ENCODE measurements around the gene HSPA1A.
"Not testable (repeated sequence)": the region's sequence is repeated elsewhere in the genome, so short reads cannot be mapped to it uniquely, and the experiment has no call there.

The HSPA1A gene

DNA sequence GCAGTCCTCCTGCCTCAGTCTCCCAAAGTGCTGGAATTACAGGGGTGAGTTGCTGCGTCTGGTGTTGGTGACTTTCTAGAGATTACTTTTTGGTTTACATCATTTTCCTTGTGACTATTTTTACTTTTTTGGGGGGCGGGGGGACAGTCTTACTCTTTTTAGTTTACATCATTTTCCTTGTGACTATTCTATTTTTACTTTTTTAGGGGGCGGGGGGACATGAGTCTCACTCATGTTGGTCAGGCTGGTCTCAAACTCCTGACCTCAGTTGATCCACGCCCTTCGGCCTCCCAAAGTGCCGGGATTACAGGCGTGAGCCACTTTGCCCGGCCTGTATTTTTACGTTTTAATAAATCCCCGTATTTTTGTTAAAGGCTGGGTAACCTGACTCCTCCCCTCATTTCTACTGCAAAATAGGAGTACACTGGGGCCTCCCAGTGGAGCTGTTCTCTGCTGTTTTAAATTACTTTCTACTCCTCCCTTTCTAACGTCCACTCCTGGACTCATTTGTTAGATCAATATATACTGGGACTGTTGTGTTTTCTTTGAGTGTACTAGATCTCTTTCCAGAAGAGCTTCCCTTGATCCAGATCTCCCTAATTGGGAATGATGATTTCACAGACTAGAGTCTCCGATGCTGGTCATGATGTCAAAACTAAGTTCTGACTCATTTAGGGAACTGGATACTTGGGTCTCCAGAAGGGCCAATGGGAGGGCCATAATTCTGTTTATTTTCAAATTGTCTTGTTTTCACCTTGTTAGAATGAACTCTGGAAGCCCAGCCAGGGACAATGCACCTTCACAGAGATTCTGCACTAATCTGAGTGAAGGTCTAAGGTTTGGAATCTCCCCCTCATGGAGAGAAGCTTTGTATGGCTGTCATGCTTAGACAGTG lies 21.4 kb downstream of the HSPA1A start:
- DNase-seq (ENCODE audit: low read depth): no peak

DNA sequence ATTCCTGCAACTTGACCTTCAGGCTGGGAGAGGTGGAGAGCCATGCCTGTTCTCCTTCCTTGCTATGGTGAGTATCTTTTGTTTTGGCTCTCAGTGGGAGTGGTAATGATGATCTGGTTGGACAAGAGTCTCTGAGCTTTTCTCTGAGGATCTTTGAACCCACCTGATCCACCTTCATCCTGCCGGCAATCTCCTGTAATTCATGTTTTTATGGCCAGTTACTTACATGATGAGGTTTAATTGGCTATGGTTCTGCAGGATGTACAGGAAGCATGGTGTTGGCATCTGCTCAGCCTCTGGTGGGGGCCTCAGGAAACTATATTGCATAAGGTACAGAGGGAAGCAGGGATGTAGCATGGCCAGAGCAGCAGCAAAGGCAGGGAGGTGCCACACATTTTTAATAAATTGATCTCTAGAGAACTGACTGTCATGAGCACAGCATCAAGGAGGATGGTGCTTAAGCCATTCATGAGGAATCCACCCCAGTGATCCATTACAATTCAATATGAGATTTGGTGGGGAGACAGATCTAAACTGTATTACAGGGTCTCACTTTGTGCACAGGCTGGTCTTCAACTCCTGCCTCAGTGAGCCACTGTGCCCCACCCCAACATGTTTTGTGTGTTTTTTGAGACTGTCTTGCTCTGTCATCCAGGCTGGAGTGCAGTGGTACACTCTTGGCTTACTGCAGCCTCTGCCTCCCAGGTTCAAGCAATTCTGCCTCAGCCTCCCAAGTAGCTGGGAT lies 22.2 kb downstream of the HSPA1A start:
- DNase-seq (ENCODE audit: low read depth): no peak

GRCh38 chr6:31838114-31838553 lies 22.8 kb downstream of the HSPA1A start:
- DNase-seq (ENCODE audit: low read depth): not testable (repeated sequence)

- no peak for DNase-seq (ENCODE audit: low read depth)
Measured at GRCh38 chr6:31838968-31839367, 23.6 kb downstream of the HSPA1A start.

DNA sequence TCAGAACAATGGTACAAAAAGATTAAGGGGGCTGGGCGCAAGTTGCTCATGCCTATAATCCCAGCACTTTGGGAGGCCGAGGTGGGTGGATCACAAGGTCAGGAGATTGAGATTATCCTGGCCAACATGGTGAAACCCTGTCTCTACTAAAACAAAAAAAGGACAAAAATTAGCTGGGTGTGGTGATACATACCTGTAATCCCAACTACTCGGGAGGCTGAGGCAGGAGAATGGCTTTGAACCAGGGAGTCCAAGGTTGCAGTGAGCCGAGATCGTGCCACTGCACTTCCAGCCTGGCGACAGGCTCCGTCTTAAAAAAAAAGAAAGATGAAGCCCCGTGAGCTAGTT lies 24.4 kb downstream of the HSPA1A start:
- not testable (repeated sequence) for DNase-seq (ENCODE audit: low read depth)

DNA sequence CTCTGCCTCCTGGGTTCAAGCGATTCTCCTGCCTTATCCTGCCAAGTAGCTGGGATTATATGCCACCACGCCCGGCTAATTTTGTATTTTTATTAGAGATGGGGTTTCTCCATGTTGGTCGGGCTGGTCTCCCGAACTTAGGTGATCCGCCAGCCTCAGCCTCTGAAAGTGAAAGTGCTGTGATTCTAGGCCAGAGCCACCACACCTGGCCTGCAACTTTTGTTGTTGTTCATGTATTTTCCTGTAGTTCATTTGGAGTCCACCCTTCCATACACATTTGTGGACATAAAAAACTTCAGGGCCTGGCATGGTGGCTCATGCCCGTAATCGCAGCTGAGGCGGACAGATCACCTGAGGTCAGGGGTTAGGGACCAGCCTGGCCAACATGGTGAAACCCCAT lies 26.7 kb downstream of the HSPA1A start:
- DNase-seq (ENCODE audit: low read depth): no peak

DNA sequence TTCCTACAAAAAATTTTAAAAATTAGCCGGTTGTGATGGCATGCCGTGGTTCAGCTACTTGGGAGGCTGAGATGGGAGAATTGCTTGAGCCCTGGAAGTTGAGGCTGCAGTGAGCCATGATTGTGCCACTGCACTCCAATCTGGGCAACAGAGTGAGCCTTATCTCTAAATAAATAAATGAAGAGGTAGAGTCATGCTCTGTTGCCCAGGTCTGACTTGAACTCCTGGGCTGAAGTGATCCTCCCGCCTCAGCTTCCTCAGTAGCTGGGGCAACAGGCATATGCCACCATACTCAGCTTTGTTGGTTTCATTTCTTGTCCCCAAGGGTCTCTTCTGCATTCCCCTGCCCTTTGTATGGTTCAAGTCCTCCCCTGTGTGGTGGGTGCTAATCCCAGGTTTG lies 29.2 kb downstream of the HSPA1A start:
- DNase-seq (ENCODE audit: low read depth): no peak

DNA sequence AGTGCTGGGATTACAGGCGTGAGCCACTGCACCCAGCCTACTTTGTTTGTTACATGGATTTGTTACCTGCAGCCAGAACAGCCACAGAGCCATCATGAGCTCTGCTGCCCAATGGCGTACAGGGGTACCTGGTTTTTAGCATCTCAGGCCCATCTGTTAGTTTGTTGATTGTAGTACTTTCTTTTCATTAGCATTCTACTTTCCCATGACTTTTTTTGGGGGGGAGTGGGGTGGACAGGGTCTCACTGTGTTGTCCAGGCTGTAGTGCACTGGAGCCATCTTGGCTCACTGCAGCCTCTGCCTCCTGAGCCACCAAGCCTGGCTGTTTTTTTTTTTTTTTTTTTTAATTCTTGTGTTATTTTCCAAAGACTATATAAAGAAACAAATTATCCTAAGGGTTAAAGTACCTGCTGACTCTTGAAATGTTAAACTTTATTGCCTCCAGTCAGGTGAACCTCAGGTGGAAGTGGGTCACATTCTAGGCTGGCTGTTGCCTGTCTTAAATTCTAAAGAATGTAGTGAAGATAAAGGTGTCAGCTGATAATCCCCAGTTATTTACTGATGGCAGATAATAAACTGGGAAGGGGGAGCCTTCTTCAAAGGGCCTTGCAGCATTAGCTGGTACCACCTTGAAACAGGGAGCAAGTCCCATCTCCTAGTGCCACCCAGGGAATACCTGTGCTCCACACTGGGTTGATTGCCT lies 32.1 kb downstream of the HSPA1A start:
- no peak for DNase-seq (ENCODE audit: low read depth)

DNA sequence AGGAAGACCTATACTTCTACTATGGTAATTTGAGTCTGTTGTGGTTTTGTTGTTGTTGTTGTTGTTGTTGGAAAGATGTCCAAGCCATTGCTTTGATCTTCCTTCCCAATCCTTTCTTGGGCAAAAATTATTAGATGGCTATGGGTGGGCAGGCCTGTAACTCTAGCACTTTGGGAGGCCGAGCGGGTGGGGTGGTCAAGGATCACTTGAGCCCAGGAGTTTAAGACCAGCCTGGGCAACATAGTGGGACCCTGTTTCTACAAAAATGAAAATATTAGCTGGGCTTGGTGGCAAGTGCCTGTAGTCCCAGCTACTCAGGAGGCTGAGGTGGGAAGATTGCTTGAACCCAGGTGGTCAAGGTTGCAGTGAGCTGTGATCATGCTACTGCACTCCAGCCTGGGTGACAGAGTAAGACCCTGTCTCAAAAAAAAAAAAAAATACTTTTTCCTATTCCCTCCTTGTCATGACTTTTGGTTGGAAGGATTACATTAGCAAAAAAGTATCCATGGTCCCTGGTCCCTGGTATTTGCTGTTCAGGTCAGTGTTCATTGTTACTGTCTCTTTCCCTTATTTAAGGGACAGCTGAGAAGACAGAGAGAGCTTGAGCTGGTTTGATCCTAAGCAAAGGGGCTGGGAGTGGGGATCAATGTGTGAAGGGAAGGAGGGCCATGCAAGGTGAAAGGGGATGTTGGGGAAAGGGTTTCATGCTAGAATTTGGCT lies 35.6 kb downstream of the HSPA1A start:
- no peak for DNase-seq (ENCODE audit: low read depth)

GRCh38 chr6:31851485-31851832 lies 36.1 kb downstream of the HSPA1A start:
- no peak for DNase-seq (ENCODE audit: low read depth)

- not testable (repeated sequence) for DNase-seq (ENCODE audit: low read depth)
Measured at GRCh38 chr6:31851980-31852718, 36.8 kb downstream of the HSPA1A start.

DNA sequence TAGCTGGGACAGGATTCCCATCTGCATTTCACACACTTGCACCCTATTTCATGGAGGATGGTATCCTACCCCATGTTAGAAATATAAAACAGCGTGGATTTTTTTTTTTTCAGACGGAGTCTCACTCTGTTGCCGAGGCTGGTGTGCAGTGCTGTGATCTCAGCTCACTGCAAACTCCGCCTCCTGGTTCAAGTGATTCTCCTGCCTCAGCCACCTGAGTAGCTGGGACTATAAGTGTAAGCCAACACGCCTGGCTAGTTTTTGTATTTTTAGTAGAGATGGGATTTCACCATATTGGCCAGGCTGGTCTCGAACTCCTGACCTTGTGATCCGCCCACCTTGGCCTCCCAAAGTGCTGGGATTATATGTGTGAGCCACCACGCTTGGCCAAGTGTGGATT lies 42.4 kb downstream of the HSPA1A start:
- DNase-seq (ENCODE audit: low read depth): not testable (repeated sequence)

DNA sequence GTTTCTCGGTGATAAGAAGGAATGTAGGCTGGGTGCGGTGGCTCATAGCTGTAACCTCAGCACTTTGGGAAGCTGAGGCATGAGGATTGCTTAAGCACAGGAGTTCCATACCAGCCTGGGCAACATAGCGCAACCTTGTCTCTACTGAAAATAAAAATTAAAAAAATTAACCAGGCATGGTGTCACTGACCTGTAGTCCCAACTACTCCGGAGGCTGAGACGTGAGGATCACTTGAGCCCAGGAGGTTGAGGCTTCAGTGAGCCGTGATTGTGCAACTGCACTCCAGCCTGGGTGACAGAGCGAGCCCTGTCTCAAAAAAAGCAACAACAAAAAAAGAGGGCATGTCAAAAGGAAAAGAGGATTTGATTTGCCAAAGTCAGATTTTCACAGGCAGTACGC lies 43.4 kb downstream of the HSPA1A start:
- no peak for DNase-seq (ENCODE audit: low read depth)

DNA sequence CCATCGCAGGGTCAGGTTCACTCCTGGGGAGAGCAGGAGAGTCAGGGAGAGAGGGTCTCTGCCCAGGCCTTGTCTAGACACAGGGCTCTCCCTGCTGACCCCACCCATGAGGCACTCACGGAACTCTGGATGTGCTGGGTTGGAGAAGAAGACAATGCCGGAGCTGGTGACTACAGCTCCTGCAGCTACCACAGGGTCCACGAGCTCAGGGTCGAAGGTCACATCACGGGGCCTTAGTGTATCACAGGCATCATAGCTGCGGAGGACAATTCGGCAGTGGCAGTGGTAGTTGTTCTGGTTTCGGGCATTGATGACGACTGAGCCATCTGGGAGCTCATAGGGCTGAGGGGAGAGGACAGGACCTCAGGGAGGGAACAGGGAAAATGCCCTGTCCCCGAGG lies 44.6 kb downstream of the HSPA1A start:
- no peak for DNase-seq (ENCODE audit: low read depth)

DNA sequence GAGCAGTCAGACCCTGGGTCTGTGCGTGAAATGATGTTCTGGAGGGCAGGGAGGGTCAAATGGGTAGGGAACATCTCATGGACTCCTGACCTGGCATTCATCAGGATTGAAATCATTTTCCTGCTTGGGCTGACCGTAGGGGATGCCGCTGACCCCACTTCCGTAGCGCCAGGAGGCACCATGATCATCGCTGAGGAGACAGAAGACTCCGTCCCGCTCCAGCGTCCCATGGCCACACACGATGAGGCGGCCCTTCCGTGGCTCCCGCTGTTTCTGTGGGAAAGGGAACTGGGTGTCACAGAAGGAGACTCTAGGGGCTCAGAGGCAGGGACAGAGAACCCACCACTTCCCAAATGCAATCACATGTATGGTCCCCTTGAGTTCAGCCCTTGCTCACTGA lies 45.0 kb downstream of the HSPA1A start:
- DNase-seq (ENCODE audit: low read depth): no peak

DNA sequence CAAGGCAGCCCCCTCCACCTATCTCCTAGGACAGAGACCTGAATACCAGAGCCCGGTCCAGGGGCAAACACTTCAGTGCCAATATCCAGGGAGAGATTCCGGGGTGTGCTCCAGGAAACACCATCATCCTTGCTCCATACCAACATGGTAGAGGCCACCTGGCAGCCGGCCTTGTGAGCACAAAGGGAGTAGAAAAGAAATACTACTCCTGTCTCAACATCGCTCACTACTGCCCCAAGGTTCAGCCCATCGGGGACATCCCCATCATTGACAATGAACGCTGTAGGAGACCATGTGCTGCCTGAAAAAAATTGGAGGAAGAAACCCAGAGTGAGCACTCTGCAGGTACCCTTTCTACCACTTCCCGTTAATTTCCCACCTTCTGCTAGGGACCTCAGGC lies 45.8 kb downstream of the HSPA1A start:
- no peak for DNase-seq (ENCODE audit: low read depth)

DNA sequence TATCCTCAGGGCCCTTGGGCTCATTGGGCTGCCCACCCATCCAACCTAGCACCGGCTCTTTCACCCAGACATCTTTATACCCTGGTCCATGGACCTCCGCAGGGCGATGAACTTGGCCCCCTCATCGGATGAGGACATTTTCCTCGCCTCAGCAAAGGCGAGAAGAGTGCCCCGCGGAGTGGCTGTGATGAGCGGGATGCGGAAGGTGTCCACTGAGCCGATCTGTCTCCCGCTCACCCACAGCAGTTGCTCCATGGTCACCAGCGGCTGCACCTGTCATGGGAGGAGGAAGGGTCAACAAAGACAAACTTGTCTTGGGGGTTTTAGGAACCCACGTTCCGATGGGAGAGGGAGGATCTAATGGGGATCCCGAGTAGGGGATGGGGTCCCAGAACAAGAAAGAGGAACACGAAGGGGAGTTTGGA lies 46.6 kb downstream of the HSPA1A start:
- DNase-seq (ENCODE audit: low read depth): no peak

GRCh38 chr6:31862344-31863235 lies 47.2 kb downstream of the HSPA1A start, which contains the start of gene NEU1:
Gene NEU1 (minus strand): TSS chr6:31862821. CDS start chr6:31862776, 45 bp downstream.
- peak; percentile 97 for DNase-seq (ENCODE audit: low read depth)

DNA sequence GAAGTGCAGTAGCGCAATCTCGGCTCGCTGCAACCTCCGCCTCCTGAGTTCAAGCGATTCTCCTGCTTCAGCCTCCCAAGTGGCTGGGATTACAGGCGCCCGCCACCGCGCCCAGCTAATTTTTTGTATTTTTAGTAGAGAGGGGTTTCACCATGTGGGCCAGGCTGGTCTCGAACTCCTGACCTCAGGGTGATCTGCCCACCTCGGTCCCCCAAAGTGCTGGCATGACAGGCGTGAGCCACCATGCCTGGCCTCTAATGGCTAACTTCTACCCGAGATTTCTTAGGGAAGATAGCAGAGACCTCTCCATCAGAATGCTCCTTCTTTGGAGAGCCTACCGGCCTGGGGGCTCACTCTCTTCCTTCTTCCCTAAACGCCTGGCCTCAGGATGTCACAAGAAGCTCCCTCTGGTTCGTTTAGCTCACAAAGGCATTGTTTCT lies 48.8 kb downstream of the HSPA1A start:
- DNase-seq (ENCODE audit: low read depth): not testable (repeated sequence)

DNA sequence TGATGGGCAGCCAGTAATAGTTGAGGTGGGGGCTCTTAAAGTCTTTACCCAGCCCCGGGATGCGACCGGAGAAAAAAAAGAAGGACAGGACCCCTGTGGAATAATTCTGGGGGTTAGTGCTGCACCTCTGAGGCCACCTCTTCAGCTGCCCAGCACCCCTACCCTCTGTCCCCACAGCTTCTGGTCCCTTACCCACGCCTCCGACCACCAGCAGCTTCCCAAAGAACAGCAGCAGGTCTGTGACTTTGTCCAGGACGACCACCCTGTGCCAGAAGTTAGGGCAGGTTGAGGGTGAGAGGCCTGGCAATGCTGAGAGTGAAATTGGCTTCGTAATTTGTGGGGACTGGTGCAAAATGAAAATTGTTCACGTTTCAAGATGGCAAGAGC lies 49.5 kb downstream of the HSPA1A start:
- DNase-seq (ENCODE audit: low read depth): no peak
